ENCODE results near the gene FREM3. TPM values are rescaled to one million over a fixed set of nuclear protein-coding genes. Genes with fewer than 3 reads are reported as not detected.

The FREM3 gene
- total and polyA plus RNA-seq, 2 of the 8 experiments (the other 6 are each of a cell fraction or from before 2014, with no cell fraction given) = 0.03 to 0.11 TPM

DNA sequence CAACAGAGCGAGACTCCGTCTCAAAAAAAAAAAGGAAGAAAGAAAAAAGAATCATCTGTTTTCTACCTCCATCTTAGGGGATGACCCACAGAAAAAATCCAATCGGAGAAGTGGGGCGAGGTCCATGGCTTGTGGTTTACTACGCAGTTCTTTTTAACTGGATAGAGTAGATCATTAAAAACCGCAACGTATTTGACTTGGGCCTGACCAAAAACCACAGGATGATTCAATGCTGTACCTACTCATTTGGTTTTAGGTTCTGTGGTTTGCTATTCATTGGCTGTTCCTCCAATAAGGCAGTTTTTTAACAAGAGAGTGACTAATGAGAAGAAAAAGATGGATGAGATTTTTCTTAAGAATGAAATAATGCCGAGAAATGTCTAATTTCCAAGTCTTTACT is 83.7 kb downstream of the FREM3 start:
- Histone ChIP-seq H3K18ac (ENCODE audit: extremely low read depth, low read length) (no peak overlapping the region), H3K79me2 (ENCODE audit: control insufficient read depth in 1 of 2, insufficient read depth in 2 of 2, low read length in 2 of 2) (no peaks in the 10 kb centered on the region), H3K4ac (replicated peaks; ENCODE audit: insufficient read length, low read depth, low read length) (no peak overlapping the region), H2BK5ac (ENCODE audit: low read depth, low read length) (no peak overlapping the region), H3K4me2 (ENCODE audit: insufficient read depth in 1 of 2, low read depth in 2 of 2, low read length in 2 of 2) (no peak overlapping the region), H2AK5ac (ENCODE audit: low read depth, low read length) (no peak overlapping the region), H3K4me1 (replicated peaks in 1 of 4; ENCODE audit: control insufficient read depth in 3 of 4, insufficient read depth in 4 of 4, low read length in 3 of 4) (no peaks in the 10 kb centered on the region), H3K23me2 (ENCODE audit: low read depth, low read length) (no peaks in the 10 kb centered on the region), H2AFZ (ENCODE audit: low read length) (no peak overlapping the region), H4K8ac (ENCODE audit: extremely low read depth, insufficient read depth, low read length) (no peak overlapping the region), H2BK120ac (replicated peaks; ENCODE audit: low read depth, low read length) (no peak overlapping the region), H4K91ac (replicated peaks; ENCODE audit: insufficient read length, low read length) (no peak overlapping the region), H4K20me1 (replicated peaks in 1 of 2; ENCODE audit: control insufficient read depth in 1 of 2, insufficient read depth in 2 of 2, low read length in 2 of 2) (no peaks in the 10 kb centered on the region), H3K4me3 (ENCODE audit: extremely low read depth in 1 of 4, insufficient read depth in 2 of 4, low read depth in 3 of 4, low read length in 4 of 4) (no peak overlapping the region), H3K27me3 (replicated peaks in 1 of 4; ENCODE audit: control insufficient read depth in 3 of 4, extremely low read depth in 1 of 4, insufficient read depth in 3 of 4, low read length in 3 of 4) (no peaks in the 10 kb centered on the region), H3K23ac (ENCODE audit: insufficient read length) (no peak overlapping the region), H3K79me1 (ENCODE audit: low read depth, low read length) (no peaks in the 10 kb centered on the region), H3K36me3 (ENCODE audit: control insufficient read depth in 2 of 4, insufficient read depth in 4 of 4, low read length in 3 of 4) (no peaks in the 10 kb centered on the region), H2BK20ac (ENCODE audit: low read length) (no peak overlapping the region), H4K5ac (ENCODE audit: insufficient read length, low read depth, low read length) (no peak overlapping the region), H2BK12ac (ENCODE audit: low read depth, low read length) (no peak overlapping the region), H3K9ac (replicated peaks in 1 of 4; ENCODE audit: extremely low read depth in 1 of 4, low read depth in 3 of 4, low read length in 3 of 4) (no peak overlapping the region), H2BK15ac (ENCODE audit: low read length) (no peak overlapping the region), H3K27ac (ENCODE audit: low read depth, low read length) (no peak overlapping the region), H3K14ac (ENCODE audit: insufficient read length) (no peak overlapping the region), H3K56ac (replicated peaks; ENCODE audit: insufficient read length, low read depth, low read length) (no peak overlapping the region), H3K9me3 (ENCODE audit: insufficient read depth in 2 of 2, low read depth in 1 of 2, low read length in 1 of 2) (no peaks in the 10 kb centered on the region)
- FAIRE-seq (no peak), DNase-seq (ENCODE audit: low read depth in 1 of 2, low spot score in 2 of 2) (no peak)
- TF ChIP-seq CREB1 (IDR thresholded peaks at IDR 0.05) = no peak
- no peak for TF ChIP-seq NANOG (IDR thresholded peaks at IDR 0.05; ENCODE audit: insufficient read depth, low read depth, low read length, poor library complexity, severe bottlenecking)
- TF ChIP-seq TEAD4 (IDR thresholded peaks at IDR 0.05; ENCODE audit: low read depth, low read length) = no peak
- TF ChIP-seq TAF7 (optimal IDR thresholded peaks at IDR 0.05; ENCODE audit: borderline replicate concordance, low read depth, low read length) = no peak
- no peak for TF ChIP-seq CBX5 (IDR thresholded peaks at IDR 0.05; ENCODE audit: low read depth, low read length)
- TF ChIP-seq RBBP5 (IDR thresholded peaks at IDR 0.05; ENCODE audit: borderline replicate concordance, low read depth, low read length) = no peak
- CTCF ChIA-PET (ENCODE audit: partially characterized antibody) = no interaction called here
- whole genome bisulfite sequencing, 2 experiments (ENCODE audit: extremely low coverage in 1 of 2, insufficient coverage in 1 of 2, insufficient read length in 1 of 2, insufficient replicate concordance in 2 of 2, low coverage in 1 of 2, low lambda C conversion rate in 2 of 2, missing lambda C conversion rate in 1 of 2) = 97% methylated on average over 6 of the region's 8 CpGs; no CpG with 5 or more reads in 1 of the 2 experiments
- POLR2A ChIA-PET (ENCODE audit: partially characterized antibody) = no interaction called here
